Brain microvascular endothelial cell (primary cell): ENCODE measurements around the gene PXDN.

ENCODE experiments used
- DNase-seq: peaks from one replicate; pipeline ENCODE4 v3.0.0-alpha.2; 2020
- H3K27ac ChIP-seq: fragments of 250-450 bp; sonication (Bioruptor Pico); 2 replicates; pipeline ENCODE4 v1.5.1; 2020; ENCODE audit warnings: mild to moderate bottlenecking, moderate library complexity
- H3K27me3 ChIP-seq: fragments of 250-450 bp; sonication (Bioruptor Pico); replicated peaks from 2 replicates; pipeline ENCODE4 v1.5.1; 2020; ENCODE audit warnings: mild to moderate bottlenecking
- H3K36me3 ChIP-seq: fragments of 250-450 bp; sonication (Bioruptor Pico); replicated peaks from 2 replicates; pipeline ENCODE4 v1.5.1; 2020; ENCODE audit warnings: mild to moderate bottlenecking
- H3K4me3 ChIP-seq: 2 replicates; pipeline ENCODE4 v1.5.1; 2011; ENCODE audit warnings: low read depth, mild to moderate bottlenecking, control low read depth, low read length, moderate library complexity
- CTCF ChIP-seq: IDR thresholded peaks from 2 replicates; pipeline ENCODE4 v1.5.1; 2011; ENCODE audit warnings: low read depth, mild to moderate bottlenecking, moderate library complexity, low read length, control low read depth, inconsistent platforms; ENCODE audit errors: missing control alignments
- in situ Hi-C: cut with HindIII; loops from 2 replicates; pipeline ENCODE4 v1.10.0; 2017; ENCODE audit warnings: low sequenced_read_pairs, low pct_ligation_motif_present

PXDN gene

GRCh38 chr2:1586251-1586922 lies 157.9 kb downstream of the PXDN start:
- H3K36me3 ChIP-seq: no peaks in the 10 kb centered on the region
- H3K27ac ChIP-seq: no peak overlapping the region
- no peak for TF ChIP-seq CTCF
- in situ Hi-C loops: loop anchor here (25.0 kb wide), 1 partner anchor 151 kb away; the partner anchor contains the start of gene PXDN
- H3K4me3 ChIP-seq: no peak overlapping the region
- H3K27me3 ChIP-seq: no peaks in the 10 kb centered on the region
- no peak for DNase-seq

DNA sequence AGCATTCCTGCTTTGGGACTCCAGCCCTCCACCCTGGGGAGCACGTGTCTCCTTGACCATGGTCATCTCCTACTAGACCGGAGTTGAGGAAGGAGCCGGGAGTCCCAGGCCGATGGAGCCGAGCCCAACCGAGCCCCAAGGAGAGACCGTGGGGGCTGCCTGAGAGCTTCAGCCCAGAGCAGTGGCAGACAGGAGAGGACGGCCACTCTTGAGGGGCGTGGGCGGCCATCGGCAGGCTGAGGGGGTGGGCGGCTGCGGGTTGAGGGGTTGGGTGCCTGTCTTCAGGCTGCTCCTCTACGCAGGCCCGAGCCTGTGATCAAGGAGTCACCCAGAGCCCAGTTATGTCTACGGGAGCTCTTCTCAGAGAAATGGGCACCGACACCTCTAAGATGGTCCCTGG lies 158.7 kb downstream of the PXDN start:
- H3K4me3 ChIP-seq: no peak overlapping the region
- H3K27me3 ChIP-seq: no peaks in the 10 kb centered on the region
- no peak for TF ChIP-seq CTCF
- no peak for DNase-seq
- H3K27ac ChIP-seq: no peak overlapping the region
- no peaks in the 10 kb centered on the region for H3K36me3 ChIP-seq
- in situ Hi-C loops: loop anchor here (25.0 kb wide), 1 partner anchor 152 kb away; the partner anchor contains the start of gene PXDN

GRCh38 chr2:1584691-1585485 lies 159.4 kb downstream of the PXDN start:
- no peaks in the 10 kb centered on the region for H3K27me3 ChIP-seq
- in situ Hi-C loops: loop anchor here (25.0 kb wide), 1 partner anchor 152 kb away; the partner anchor contains the start of gene PXDN
- no peaks in the 10 kb centered on the region for H3K36me3 ChIP-seq
- no peak overlapping the region for H3K4me3 ChIP-seq
- no peak for DNase-seq
- TF ChIP-seq CTCF: peak; percentile 60
- H3K27ac ChIP-seq: no peak overlapping the region

DNA sequence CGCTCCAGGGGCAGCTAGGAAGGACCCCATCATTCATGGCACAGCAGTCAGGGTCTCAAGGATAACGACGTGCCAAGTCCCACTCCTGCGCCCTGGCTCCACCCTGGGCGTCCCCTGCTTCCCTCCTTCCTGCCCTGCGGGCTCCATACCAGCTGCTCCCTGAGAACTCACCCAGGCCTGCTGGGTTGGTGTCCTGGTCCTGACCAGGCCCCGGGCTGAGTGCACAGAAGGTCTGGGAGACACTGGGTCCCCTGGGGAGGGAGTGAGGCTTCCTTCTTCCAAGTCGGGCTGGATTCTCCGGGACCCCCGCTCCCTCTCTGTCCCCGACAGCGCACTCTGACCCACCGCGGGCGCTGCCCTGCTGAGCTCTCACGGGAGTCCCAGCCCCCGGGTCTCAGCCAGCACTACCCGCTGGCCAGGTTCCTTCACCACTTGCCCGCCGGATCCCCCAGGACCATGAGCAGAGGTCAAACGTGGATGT lies 160.2 kb downstream of the PXDN start:
- DNase-seq: no peak
- no peaks in the 10 kb centered on the region for H3K36me3 ChIP-seq
- TF ChIP-seq CTCF: no peak
- in situ Hi-C loops: loop anchor here (25.0 kb wide), 1 partner anchor 153 kb away; the partner anchor contains the start of gene PXDN
- H3K27me3 ChIP-seq: no peaks in the 10 kb centered on the region
- H3K27ac ChIP-seq: no peak overlapping the region
- no peak overlapping the region for H3K4me3 ChIP-seq

DNA sequence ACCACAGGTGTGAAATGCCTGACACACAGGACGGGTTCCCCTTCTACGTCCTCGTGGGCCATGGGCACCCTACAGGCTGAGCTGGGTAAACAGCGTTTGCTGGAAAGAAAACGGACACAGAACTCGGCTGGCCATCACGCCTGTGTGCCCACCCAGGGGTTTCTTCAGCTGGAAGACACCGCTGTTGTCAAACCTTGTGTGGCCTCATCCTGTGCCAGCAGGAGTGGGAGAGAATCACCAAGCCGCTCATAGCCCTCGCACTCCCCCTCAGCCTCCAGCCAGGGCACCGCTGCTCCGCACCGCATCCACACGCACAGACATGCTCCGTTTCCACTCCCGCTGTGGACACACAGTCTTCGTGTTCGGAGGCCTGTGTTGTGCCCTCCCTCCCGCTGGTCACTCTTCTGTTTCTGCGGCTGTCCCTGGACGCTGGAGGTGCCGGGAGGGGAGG lies 161.4 kb downstream of the PXDN start:
- H3K4me3 ChIP-seq: no peak overlapping the region
- H3K27ac ChIP-seq: no peak overlapping the region
- no peaks in the 10 kb centered on the region for H3K27me3 ChIP-seq
- no peak for DNase-seq
- TF ChIP-seq CTCF: peak; percentile 7
- H3K36me3 ChIP-seq: no peaks in the 10 kb centered on the region
- in situ Hi-C loops: loop anchor here (25.0 kb wide), 1 partner anchor 154 kb away; the partner anchor contains the start of gene PXDN
